ENCODE results near the gene ZNF827. TPM values are rescaled to one million over a fixed set of nuclear protein-coding genes. Genes with fewer than 3 reads are reported as not detected.
A peak's percentile ranks its signal among the peaks of the same experiment; 100 is the strongest.

ZNF827 gene
- total RNA-seq, 2 donors from 2014 or later, result 11.8 to 40.5 TPM

DNA sequence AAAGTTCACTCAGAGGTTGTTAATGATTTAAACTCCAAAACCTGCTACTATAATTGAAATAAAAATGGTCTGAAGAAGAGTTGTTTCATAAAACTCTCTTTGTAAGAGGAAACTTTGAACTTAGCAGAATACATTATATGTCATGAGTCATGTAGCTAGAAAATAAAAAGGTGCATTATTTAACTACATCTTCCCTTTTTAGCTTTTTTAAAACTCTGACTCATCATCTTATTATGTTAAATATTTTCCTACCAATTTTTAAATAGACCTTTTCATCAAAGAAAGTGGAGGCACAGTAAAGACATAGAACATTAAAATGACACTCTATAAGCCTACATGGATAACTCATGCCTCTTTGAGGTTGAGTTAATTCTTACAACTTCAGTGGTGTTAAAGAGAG is 1.2 kb upstream of the ZNF827 start:
- ATAC-seq (no peak), DNase-seq (ENCODE audit: low spot score) (no peak)
- Mint-ChIP-seq H3K36me3 (no peaks in the 10 kb centered on the region), H3K4me1 (ENCODE audit: low read depth in 2 of 2) (peaks cover 22 to 29% of the 10 kb centered on the region in 2 donors), H3K4me3 (no peak overlapping the region), H3K27me3 (peaks cover 0 to 4% of the 10 kb centered on the region in 2 donors), H3K27ac (no peak overlapping the region), H3K9me3 (no peaks in the 10 kb centered on the region)

DNA sequence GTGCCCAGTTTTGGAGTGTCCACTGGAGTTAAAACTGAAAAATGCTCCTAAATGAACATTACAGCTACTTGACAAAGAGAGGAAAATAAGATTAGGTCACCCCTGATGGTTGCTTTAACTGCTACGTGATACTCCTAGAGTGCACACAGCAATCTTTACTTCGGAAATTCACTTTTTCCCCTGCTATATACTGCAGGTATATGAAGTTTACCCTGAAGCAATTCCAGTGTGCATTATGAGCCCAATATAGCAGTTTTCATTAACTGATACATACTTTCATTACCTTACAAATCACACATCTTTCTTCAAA is 773 bp upstream of the ZNF827 start:
- Mint-ChIP-seq H3K4me3 (peak overlapping the region; percentile 94), H3K27me3 (peaks cover 0 to 4% of the 10 kb centered on the region in 2 donors), H3K9me3 (no peaks in the 10 kb centered on the region), H3K4me1 (ENCODE audit: low read depth in 2 of 2) (peaks cover 25 to 33% of the 10 kb centered on the region in 2 donors), H3K36me3 (no peaks in the 10 kb centered on the region), H3K27ac (peak overlapping the region; percentile 75 to 78)
- ATAC-seq (no peak), DNase-seq (ENCODE audit: low spot score) (no peak)

DNA sequence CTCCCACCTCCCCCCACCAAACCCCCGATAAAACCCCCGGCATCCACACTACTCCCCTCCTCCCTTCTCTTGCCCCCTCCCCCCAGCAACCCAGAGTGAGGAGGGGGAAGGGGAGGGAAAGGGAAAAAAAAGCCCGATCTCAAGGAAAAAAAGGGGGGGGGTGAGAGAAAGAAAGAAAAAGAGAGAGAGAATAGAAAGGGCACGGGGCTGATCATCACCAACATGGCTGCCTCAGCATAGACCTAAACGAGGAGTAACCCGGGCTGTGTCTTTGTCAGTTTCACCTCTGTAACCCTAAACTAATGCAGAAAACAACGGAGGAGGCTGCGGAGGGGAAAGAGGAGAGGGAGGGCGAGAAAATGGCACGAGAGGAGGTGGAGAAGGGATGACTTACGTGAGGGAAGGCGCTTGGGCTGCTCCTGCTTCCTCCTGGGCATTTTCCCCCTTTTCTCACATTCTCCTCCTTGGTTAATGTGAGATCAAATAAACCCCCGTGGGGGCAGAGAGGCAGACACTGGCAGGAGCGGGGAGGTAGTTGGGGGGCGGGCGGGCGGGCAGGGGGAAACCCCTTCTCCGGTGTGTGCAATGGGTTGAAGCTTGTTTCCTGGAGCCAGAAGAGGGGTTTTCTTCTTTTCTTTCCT is 532 bp downstream of the ZNF827 start:
- peak; percentile 34 to 43 for ATAC-seq
- Mint-ChIP-seq H3K27ac (peak overlapping the region; percentile 75 to 78), H3K27me3 (no peaks in the 10 kb centered on the region), H3K4me3 (peak overlapping the region; percentile 94), H3K9me3 (no peaks in the 10 kb centered on the region), H3K4me1 (ENCODE audit: low read depth in 2 of 2) (peaks cover 28 to 43% of the 10 kb centered on the region in 2 donors), H3K36me3 (no peaks in the 10 kb centered on the region)
- DNase-seq (ENCODE audit: low spot score), result no peak

DNA sequence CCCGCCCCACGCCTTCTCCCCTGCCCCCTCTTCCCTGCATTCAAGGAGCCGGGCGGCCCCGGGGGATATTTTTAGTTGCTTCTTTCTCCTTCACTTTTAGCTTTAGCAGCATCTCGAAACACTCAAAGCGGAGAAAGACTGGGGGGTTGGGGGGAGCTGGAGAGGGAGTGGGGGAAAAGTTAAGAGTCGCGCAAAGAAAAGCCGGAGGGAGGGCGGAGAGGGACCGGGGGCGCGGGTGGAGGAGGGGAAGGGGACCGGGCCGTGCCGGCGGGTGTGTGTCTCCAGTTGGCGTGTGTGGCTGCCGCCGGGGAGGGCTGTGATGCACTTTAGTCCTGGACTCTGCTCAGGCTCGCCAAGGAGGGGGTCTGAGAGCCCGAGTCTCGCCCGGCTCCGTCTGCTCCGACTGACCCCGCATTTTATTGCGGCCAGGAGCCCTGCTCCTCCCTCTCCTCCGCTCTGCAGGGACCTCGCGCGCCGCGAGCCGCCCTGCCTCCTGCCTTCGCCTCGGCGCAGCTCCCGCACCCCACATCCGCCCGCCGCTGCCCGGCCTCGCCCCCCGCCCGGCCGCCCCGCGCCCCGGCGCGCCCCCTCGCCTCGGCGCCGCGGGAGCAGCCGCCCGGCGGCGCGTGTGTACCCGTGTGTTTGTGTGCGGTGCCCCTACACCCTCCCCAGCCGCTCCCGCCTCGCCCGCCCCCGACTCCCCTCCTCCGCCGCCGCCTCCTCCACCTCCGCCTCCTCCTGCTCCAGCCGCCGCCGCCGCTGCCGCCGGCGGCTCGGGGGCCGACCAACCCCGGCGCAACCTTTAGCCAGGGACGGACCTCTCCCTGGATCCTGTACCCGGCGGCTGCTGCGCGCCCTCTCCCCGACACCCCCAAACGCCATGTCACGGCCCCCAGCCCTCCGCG is 1.4 kb downstream of the ZNF827 start:
- ATAC-seq, result peak; percentile 70 to 74
- peak; percentile 66 for DNase-seq (ENCODE audit: low spot score)
- H3K9me3 Mint-ChIP-seq, result no peaks in the 10 kb centered on the region
- peak overlapping the region; percentile 94 for H3K4me3 Mint-ChIP-seq
- H3K27me3 Mint-ChIP-seq, result no peaks in the 10 kb centered on the region
- H3K4me1 Mint-ChIP-seq (ENCODE audit: low read depth in 2 of 2), result peaks cover 28 to 43% of the 10 kb centered on the region in 2 donors
- peak overlapping the region; percentile 78 to 91 for H3K27ac Mint-ChIP-seq
- no peaks in the 10 kb centered on the region for H3K36me3 Mint-ChIP-seq

DNA sequence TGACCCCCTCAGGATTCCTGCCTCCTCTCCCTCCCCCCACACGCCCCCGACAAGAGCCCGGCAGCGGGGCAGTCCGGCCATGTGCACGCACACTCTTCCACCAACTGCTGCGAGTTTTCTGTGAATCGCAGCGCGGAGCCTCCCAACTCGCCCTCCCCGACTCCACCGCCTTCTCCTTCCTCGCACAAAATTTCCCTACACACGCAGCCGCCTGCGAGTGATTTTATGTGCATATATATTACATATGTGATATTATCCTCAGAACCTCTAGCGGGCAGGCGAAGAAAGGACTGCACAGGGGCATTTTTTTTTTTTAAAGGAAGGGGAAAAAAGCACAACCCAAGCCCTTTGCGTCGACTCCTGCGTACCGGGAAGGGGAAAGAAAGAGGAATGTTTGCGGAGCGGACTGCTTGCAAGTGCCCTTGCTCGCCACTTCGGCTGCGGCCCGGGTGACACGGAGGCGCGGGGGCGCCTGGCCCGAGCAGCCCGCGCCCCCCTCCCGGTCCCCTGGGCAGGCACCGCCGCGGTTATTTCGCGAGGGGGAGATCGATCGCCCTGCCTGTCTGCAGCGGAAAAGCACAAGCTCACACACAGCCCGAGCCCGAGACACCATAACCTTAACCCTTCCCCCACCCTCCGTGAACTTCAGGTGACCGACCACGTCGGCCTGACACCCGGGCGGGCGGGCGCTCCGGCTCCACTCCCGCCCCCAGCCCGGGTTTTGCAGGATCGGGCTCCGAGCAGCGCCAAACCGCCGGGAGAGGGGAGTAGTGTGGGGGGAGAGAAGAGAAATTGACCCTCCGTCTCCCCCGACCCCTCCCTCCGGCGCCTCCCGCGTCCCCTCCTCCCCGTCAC is 2.3 kb downstream of the ZNF827 start:
- no peaks in the 10 kb centered on the region for H3K36me3 Mint-ChIP-seq
- no peaks in the 10 kb centered on the region for H3K9me3 Mint-ChIP-seq
- peak; percentile 65 to 71 for ATAC-seq
- DNase-seq (ENCODE audit: low spot score), result peak; percentile 69
- no peaks in the 10 kb centered on the region for H3K27me3 Mint-ChIP-seq
- peak overlapping the region; percentile 66 to 91 for H3K27ac Mint-ChIP-seq
- H3K4me3 Mint-ChIP-seq, result peak overlapping the region; percentile 94
- peaks cover 28 to 43% of the 10 kb centered on the region in 2 donors for H3K4me1 Mint-ChIP-seq (ENCODE audit: low read depth in 2 of 2)

DNA sequence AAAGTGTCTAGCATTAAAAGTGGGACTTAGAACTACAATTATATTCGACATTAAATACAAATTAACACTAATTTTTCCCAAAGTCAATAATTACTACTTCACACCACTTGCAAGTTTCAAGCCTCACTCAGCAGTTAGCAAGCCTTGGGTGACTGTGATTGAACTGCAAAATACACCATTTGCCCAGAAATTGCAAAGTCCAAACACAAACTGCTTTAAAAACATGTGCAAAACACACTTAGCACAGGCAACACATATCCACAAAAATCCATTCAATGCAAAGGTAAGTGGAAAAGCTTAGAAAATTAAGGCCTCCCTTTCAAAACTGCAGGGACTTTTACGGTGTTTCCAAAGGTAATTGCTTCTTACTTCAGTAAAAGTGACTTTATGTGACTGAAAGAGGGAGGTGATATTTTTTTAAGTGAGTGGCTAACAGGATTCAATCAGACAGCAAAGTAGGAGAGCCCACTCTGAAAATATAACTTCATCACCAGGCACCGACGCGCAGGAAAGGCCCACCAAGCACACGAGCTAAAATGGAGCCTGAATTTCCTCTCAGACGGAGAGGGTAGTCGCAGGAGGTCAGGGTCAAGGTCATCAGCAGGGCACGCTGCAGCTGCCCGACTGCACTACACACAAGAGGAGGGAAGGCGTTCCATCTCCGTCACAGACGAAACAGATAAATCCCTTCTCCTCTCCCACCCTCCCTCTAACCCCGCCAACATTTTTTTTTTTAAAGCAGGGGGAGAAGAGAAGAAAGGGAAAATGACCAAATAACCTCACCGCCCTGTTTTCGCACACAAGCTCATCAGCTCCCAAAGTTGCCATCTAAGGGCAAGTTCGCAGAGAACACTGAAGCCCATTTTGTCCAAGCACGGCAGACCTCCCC is 3.1 kb downstream of the ZNF827 start:
- Mint-ChIP-seq H3K4me3 (peak overlapping the region; percentile 94), H3K27ac (peak overlapping the region; percentile 66 to 91), H3K36me3 (no peaks in the 10 kb centered on the region), H3K27me3 (no peaks in the 10 kb centered on the region), H3K4me1 (ENCODE audit: low read depth in 2 of 2) (peaks cover 28 to 43% of the 10 kb centered on the region in 2 donors), H3K9me3 (no peaks in the 10 kb centered on the region)
- DNase-seq (ENCODE audit: low spot score), result no peak
- ATAC-seq, result no peak

DNA sequence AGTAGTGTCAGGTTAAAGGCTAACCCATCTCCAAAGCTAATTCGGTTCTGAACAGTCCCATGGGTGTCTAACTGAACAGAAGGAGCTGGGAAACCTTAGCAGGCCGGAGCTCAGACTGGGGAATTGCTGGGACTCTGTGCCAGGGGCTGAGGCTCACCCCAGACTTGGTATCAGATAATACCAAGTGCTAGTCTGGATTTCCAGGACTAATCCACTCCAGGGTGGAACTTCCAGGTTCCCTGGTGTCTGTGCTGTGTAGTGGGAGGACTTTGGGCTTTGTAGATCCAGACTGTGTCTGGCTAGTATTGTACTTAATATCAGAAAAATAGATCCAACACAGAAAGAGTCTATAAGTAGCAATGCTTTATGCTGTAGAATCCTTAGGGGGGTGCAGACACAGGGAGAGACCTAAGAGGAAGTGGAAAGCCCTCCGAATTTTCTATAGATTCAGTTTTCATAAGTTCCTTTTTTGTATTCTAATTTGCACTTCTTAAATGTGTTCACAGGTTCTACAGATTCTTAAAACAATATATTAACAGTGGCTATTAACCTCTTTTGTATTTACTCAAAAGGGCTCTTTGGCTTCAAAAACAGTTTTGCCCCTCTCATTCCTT is 4.1 kb downstream of the ZNF827 start:
- peak overlapping the region; percentile 66 to 91 for H3K27ac Mint-ChIP-seq
- H3K4me3 Mint-ChIP-seq, result peak overlapping the region; percentile 94
- H3K9me3 Mint-ChIP-seq, result no peaks in the 10 kb centered on the region
- no peak for DNase-seq (ENCODE audit: low spot score)
- ATAC-seq, result no peak
- no peaks in the 10 kb centered on the region for H3K36me3 Mint-ChIP-seq
- H3K27me3 Mint-ChIP-seq, result no peaks in the 10 kb centered on the region
- peaks cover 28 to 41% of the 10 kb centered on the region in 2 donors for H3K4me1 Mint-ChIP-seq (ENCODE audit: low read depth in 2 of 2)

DNA sequence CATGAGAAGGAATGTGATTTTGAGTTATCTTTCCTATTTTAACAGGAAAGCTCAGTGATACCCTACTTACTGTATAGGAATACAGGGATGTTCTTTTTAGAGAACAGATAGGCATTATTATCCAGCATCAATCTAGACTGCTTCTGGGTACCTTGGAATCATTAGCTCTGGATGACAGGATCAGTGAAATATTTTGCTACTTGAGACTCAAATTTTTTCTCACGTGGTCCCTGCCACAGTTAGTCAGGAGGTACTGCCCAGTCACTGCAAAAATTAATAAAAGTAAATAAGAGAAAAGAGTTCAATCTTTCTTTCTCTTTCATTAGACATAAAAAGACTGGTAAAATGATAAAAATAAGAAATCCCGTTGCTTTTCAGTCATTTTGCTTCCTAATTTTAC is 5.5 kb downstream of the ZNF827 start:
- Mint-ChIP-seq H3K27me3 (no peaks in the 10 kb centered on the region), H3K36me3 (no peaks in the 10 kb centered on the region), H3K4me3 (no peak overlapping the region), H3K9me3 (no peaks in the 10 kb centered on the region), H3K4me1 (ENCODE audit: low read depth in 2 of 2) (peaks cover 21 to 28% of the 10 kb centered on the region in 2 donors), H3K27ac (no peak overlapping the region)
- DNase-seq (ENCODE audit: low spot score) (no peak), ATAC-seq (no peak)

DNA sequence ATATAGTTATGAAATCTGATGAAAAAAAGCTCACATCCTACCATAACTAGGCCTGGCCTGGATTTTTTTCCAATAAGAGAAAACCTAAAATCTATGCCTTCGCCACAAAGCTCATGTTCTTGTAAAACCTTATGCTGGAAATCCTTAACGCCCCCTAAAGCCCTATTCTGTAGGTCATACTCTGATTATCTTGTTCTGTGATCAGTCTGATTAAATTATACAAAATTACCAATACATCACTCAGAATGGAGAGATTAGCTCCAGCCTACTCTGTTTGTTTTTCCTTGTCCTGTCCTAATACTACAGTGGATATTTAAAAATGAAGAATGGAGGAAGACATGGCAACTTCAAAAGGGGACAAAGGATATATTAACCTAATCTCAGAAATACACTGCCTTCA is 7.2 kb downstream of the ZNF827 start:
- no peak for DNase-seq (ENCODE audit: low spot score)
- Mint-ChIP-seq H3K4me3 (no peak overlapping the region), H3K36me3 (no peaks in the 10 kb centered on the region), H3K27ac (no peak overlapping the region), H3K27me3 (no peaks in the 10 kb centered on the region), H3K4me1 (ENCODE audit: low read depth in 2 of 2) (peaks cover 25 to 28% of the 10 kb centered on the region in 2 donors), H3K9me3 (no peaks in the 10 kb centered on the region)
- ATAC-seq, result no peak

DNA sequence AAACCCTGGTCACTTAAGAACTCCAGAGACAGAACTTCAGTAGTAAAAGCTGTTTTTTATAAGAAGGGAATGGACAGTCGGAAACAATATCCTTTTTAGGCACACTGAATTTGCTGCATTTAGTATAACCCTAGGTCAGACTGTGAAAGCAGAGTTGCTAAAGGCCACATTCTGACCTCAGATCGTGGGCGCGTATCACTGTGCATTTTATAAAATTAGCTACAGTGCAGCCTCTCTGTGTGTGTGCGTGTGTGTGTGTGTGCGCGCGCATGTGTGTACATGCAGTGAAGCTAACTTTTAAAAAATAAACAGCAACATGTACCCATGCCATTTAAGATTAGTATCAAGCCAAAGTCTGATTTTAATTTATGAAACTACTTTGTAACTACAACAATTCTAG is 8.0 kb downstream of the ZNF827 start:
- Mint-ChIP-seq H3K36me3 (peaks cover 5% of the 10 kb centered on the region), H3K27ac (no peak overlapping the region), H3K9me3 (no peaks in the 10 kb centered on the region), H3K27me3 (no peaks in the 10 kb centered on the region), H3K4me3 (no peak overlapping the region), H3K4me1 (ENCODE audit: low read depth in 2 of 2) (peaks cover 21 to 25% of the 10 kb centered on the region in 2 donors)
- DNase-seq (ENCODE audit: low spot score) (no peak), ATAC-seq (no peak)

DNA sequence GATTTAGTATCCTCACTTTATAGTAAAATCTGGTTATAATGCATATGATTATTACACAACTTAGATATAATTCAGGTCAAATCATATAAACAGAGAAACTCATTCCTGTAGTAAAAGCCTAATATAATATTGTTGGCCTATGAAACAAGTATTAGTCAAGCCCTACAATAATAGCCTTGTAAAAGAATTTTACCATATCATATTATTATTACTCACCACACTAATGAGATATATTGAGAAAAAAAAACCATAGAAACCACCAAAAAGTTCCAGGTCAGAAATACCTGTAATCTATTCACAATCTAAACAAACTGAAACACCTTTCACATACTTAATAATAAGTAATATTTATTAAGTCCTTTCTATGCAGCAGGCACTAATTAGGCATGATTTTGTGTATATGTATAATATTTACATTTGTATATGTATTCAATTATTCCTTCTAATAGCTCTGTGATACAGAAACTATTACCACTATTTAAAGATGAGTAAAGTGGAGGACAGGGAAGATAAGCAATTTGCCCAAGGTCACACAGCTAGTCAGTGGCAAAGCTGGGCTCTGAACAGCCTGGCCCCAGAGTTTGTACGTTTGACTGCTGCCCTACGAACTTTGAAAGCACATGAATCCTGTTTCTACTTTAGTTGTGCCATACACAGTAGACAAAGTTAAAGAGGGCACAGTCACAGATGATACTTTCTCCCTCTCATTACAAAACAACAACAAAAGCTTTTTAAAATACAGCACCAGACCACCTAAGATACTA is 9.0 kb downstream of the ZNF827 start:
- Mint-ChIP-seq H3K36me3 (peaks cover 9% of the 10 kb centered on the region), H3K9me3 (peaks cover 3% of the 10 kb centered on the region)

DNA sequence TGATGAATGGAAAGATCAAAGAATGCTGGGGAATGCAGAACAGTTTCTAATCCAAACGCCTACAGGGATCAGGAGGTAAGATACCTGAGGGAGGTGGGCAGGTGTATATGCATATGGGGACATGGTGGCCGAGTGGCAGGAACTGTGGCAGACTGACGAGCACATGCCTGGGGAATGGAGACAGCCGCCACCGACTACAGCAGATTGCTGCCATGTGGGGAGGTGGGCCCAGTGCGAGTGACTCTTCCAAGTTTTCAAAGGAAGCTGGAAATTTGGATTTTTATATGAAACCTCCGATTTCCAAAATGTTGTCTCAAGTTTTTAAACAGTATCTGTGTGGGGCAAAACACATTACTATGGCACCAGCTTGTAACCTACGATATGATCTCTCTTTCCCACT is 9.9 kb downstream of the ZNF827 start:
- no peak overlapping the region for H3K27ac Mint-ChIP-seq
- H3K9me3 Mint-ChIP-seq, result peaks cover 3% of the 10 kb centered on the region
- DNase-seq (ENCODE audit: low spot score), result no peak
- H3K4me1 Mint-ChIP-seq (ENCODE audit: low read depth in 2 of 2), result peaks cover 8 to 24% of the 10 kb centered on the region in 2 donors
- no peak for ATAC-seq
- H3K27me3 Mint-ChIP-seq, result no peaks in the 10 kb centered on the region
- H3K4me3 Mint-ChIP-seq, result no peak overlapping the region
- H3K36me3 Mint-ChIP-seq, result peaks cover 10% of the 10 kb centered on the region

More for the DNA sequence above, 9.0 kb downstream of the ZNF827 start:
- ATAC-seq (no peak), DNase-seq (ENCODE audit: low spot score) (no peak)
- Mint-ChIP-seq H3K4me1 (ENCODE audit: low read depth in 2 of 2) (peaks cover 15 to 23% of the 10 kb centered on the region in 2 donors), H3K27ac (no peak overlapping the region), H3K27me3 (no peaks in the 10 kb centered on the region), H3K4me3 (no peak overlapping the region)
